SK-N-SH treated with all-trans-retinoic acid at 6 μM for 48 hours (cell line): ENCODE measurements around the gene ADGRG7.

Experiments
- ATAC-seq: fragments of 200-7000 bp; cut with Tn5 transposase; 3 replicates; pipeline ENCODE4 v1.9.1; 2020; ENCODE audit warnings: mild to moderate bottlenecking, moderate library complexity
- ARNTL ChIP-seq: fragments of 450-650 bp; formaldehyde crosslinking; IDR thresholded peaks from 2 replicates; pipeline ENCODE4 v1.5.0; 2020; ENCODE audit warnings: low read depth, mild to moderate bottlenecking, moderate library complexity, borderline replicate concordance
- BACH2 ChIP-seq: fragments of 250-450 bp; sonication (Bioruptor Pico); IDR thresholded peaks from 2 replicates; pipeline ENCODE4 v1.9.0; 2021; ENCODE audit warnings: mild to moderate bottlenecking, borderline replicate concordance
- CREB5 ChIP-seq: fragments of 250-450 bp; sonication (Bioruptor Pico); IDR thresholded peaks from 2 replicates; pipeline ENCODE4 v1.5.1; 2020; ENCODE audit warnings: low read depth, mild to moderate bottlenecking, moderate library complexity
- CSDC2 ChIP-seq: fragments of 250-450 bp; sonication (Bioruptor Pico); IDR thresholded peaks from 2 replicates; pipeline ENCODE4 v1.5.0; 2020; ENCODE audit warnings: mild to moderate bottlenecking, moderate library complexity
- GLIS3 ChIP-seq: fragments of 250-450 bp; sonication (Bioruptor Pico); IDR thresholded peaks from 2 replicates; pipeline ENCODE4 v1.5.0; 2020; ENCODE audit warnings: mild to moderate bottlenecking, moderate library complexity
- ISL1 ChIP-seq: fragments of 250-450 bp; sonication (Bioruptor Pico); IDR thresholded peaks from 2 replicates; pipeline ENCODE4 v2.1.2; 2022; ENCODE audit warnings: mild to moderate bottlenecking, moderate library complexity
- OSR1 ChIP-seq: fragments of 250-450 bp; sonication (Bioruptor Pico); IDR thresholded peaks from 2 replicates; pipeline ENCODE4 v1.8.0; 2022; ENCODE audit warnings: moderate library complexity, mild to moderate bottlenecking, inconsistent platforms
- PATZ1 ChIP-seq: fragments of 250-450 bp; sonication (Bioruptor Pico); IDR thresholded peaks from 2 replicates; pipeline ENCODE4 v1.8.0; 2020; ENCODE audit warnings: mild to moderate bottlenecking, moderate library complexity, borderline replicate concordance
- POU6F1 ChIP-seq: fragments of 250-450 bp; sonication (Bioruptor Pico); IDR thresholded peaks from 2 replicates; pipeline ENCODE4 v1.8.0; 2021; ENCODE audit warnings: low read depth, mild to moderate bottlenecking, moderate library complexity, borderline replicate concordance
- PPARA ChIP-seq: fragments of 250-450 bp; sonication (Bioruptor Pico); IDR thresholded peaks from 2 replicates; pipeline ENCODE4 v1.5.0; 2020; ENCODE audit warnings: mild to moderate bottlenecking, borderline replicate concordance
- RARB ChIP-seq: fragments of 250-450 bp; sonication (Bioruptor Pico); IDR thresholded peaks from 2 replicates; pipeline ENCODE4 v1.8.0; 2021; ENCODE audit warnings: mild to moderate bottlenecking, moderate library complexity
- SNAI2 ChIP-seq: fragments of 250-450 bp; sonication (Bioruptor Pico); IDR thresholded peaks from 2 replicates; pipeline ENCODE4 v1.5.0; 2020; ENCODE audit warnings: mild to moderate bottlenecking, moderate library complexity
- TCF4 ChIP-seq: fragments of 250-450 bp; sonication (Bioruptor Pico); IDR thresholded peaks from 2 replicates; pipeline ENCODE4 v1.8.0; 2021; ENCODE audit warnings: mild to moderate bottlenecking, moderate library complexity, borderline replicate concordance
- TOX ChIP-seq: fragments of 250-450 bp; sonication (Bioruptor Pico); IDR thresholded peaks from 2 replicates; pipeline ENCODE4 v1.8.0; 2021; ENCODE audit warnings: mild to moderate bottlenecking, moderate library complexity, borderline replicate concordance
- TSHZ2 ChIP-seq: fragments of 250-450 bp; sonication (Bioruptor Pico); IDR thresholded peaks from 2 replicates; pipeline ENCODE4 v1.5.0; 2020; ENCODE audit warnings: mild to moderate bottlenecking, moderate library complexity
- ZC3H10 ChIP-seq: fragments of 250-450 bp; sonication (Bioruptor Pico); IDR thresholded peaks from 2 replicates; pipeline ENCODE4 v1.5.1; 2021; ENCODE audit warnings: mild to moderate bottlenecking, moderate library complexity
- ZFP3 ChIP-seq: fragments of 250-450 bp; sonication (Bioruptor Pico); IDR thresholded peaks from 2 replicates; pipeline ENCODE4 v1.5.0; 2020; ENCODE audit warnings: mild to moderate bottlenecking, moderate library complexity
- ZFP30 ChIP-seq: fragments of 450-650 bp; formaldehyde crosslinking; IDR thresholded peaks from 2 replicates; pipeline ENCODE4 v1.5.0; 2022; ENCODE audit warnings: mild to moderate bottlenecking, moderate library complexity
- ZNF565 ChIP-seq: fragments of 450-650 bp; formaldehyde crosslinking; conservative IDR thresholded peaks from 2 replicates; pipeline ENCODE4 v1.5.0; 2020; ENCODE audit warnings: low read depth, mild to moderate bottlenecking, moderate library complexity
- ZNF70 ChIP-seq: fragments of 450-650 bp; formaldehyde crosslinking; IDR thresholded peaks from 2 replicates; pipeline ENCODE4 v1.5.0; 2020; ENCODE audit warnings: mild to moderate bottlenecking, moderate library complexity
- ZNF8 ChIP-seq: fragments of 450-650 bp; formaldehyde crosslinking; IDR thresholded peaks from 2 replicates; pipeline ENCODE4 v1.5.0; 2020; ENCODE audit warnings: mild to moderate bottlenecking, moderate library complexity

The ADGRG7 gene

GRCh38 chr3:100717637-100718487 is 108.5 kb downstream of the ADGRG7 start (continued):
- no peak for TF ChIP-seq ARNTL (CRISPR knock-in tag)
- TF ChIP-seq BACH2 (CRISPR knock-in tag) = no peak
- TF ChIP-seq TCF4 (CRISPR knock-in tag) = no peak
- TF ChIP-seq ZFP30 (CRISPR knock-in tag) = no peak
- no peak for TF ChIP-seq ZNF70
- TF ChIP-seq ZC3H10 (CRISPR knock-in tag) = no peak
- no peak for TF ChIP-seq POU6F1
- no peak for TF ChIP-seq ISL1
- no peak for TF ChIP-seq ZNF565 (CRISPR knock-in tag)
- no peak for TF ChIP-seq OSR1
- TF ChIP-seq PATZ1 (CRISPR knock-in tag) = no peak
- no peak for TF ChIP-seq CREB5 (CRISPR knock-in tag)

GRCh38 chr3:100719136-100719535 is 109.7 kb downstream of the ADGRG7 start:
- no peak for ATAC-seq
- TF ChIP-seq ZNF8 = no peak
- TF ChIP-seq SNAI2 (CRISPR knock-in tag) = no peak
- TF ChIP-seq ZFP3 (CRISPR knock-in tag) = no peak
- TF ChIP-seq TCF4 (CRISPR knock-in tag) = no peak
- no peak for TF ChIP-seq OSR1
- TF ChIP-seq ZFP30 (CRISPR knock-in tag) = no peak
- no peak for TF ChIP-seq PPARA
- TF ChIP-seq ISL1 = 0 out of 2 replicates have a peak, but pooled peaks have one; percentile 6

GRCh38 chr3:100720426-100720825 is 111.0 kb downstream of the ADGRG7 start:
- ATAC-seq = no peak
- TF ChIP-seq GLIS3 (CRISPR knock-in tag) = no peak
- no peak for TF ChIP-seq TOX (CRISPR knock-in tag)
- TF ChIP-seq ZFP30 (CRISPR knock-in tag) = no peak
- TF ChIP-seq RARB (CRISPR knock-in tag) = no peak

GRCh38 chr3:100725935-100726513 is 116.6 kb downstream of the ADGRG7 start:
- no peak for ATAC-seq
- TF ChIP-seq ZFP30 (CRISPR knock-in tag) (no peak), CSDC2 (CRISPR knock-in tag) (no peak), PPARA (no peak), ZNF8 (no peak), TSHZ2 (CRISPR knock-in tag) (no peak), ZNF565 (CRISPR knock-in tag) (no peak), ZNF70 (no peak), ZFP3 (CRISPR knock-in tag) (no peak), TCF4 (CRISPR knock-in tag) (no peak)
